Ishikawa (cell line): Measurements from ENCODE around the gene CGN.

Experiments used
- CEBPB ChIP-seq: IDR thresholded peaks from 2 replicates; pipeline ENCODE4 v1.6.1; 2012
- CREB1 ChIP-seq: IDR thresholded peaks from 2 replicates; pipeline ENCODE4 v1.6.1; 2012; ENCODE audit warnings: low read depth
- EGR1 ChIP-seq: IDR thresholded peaks from 2 replicates; pipeline ENCODE4 v1.6.1; 2012
- EP300 ChIP-seq: IDR thresholded peaks from 2 replicates; pipeline ENCODE4 v1.6.1; 2012; ENCODE audit warnings: borderline replicate concordance
- FOXM1 ChIP-seq: IDR thresholded peaks from 2 replicates; pipeline ENCODE4 v1.6.1; 2012; ENCODE audit warnings: low read depth, borderline replicate concordance
- MAX ChIP-seq: IDR thresholded peaks from 2 replicates; pipeline ENCODE4 v1.6.1; 2012
- NFIC ChIP-seq: IDR thresholded peaks from 2 replicates; pipeline ENCODE4 v1.6.1; 2012
- RAD21 ChIP-seq: IDR thresholded peaks from 2 replicates; pipeline ENCODE4 v1.6.1; 2012; ENCODE audit warnings: low read depth
- REST ChIP-seq: IDR thresholded peaks from 2 replicates; pipeline ENCODE4 v1.6.1; 2012; ENCODE audit warnings: low read depth, mild to moderate bottlenecking
- TAF1 ChIP-seq: IDR thresholded peaks from 2 replicates; pipeline ENCODE4 v1.6.1; 2012; ENCODE audit warnings: low read depth, mild to moderate bottlenecking
- TCF12 ChIP-seq: IDR thresholded peaks from 2 replicates; pipeline ENCODE4 v1.6.1; 2012; ENCODE audit warnings: low read depth
- TEAD4 ChIP-seq: IDR thresholded peaks from 2 replicates; pipeline ENCODE4 v1.6.1; 2012
- USF1 ChIP-seq: IDR thresholded peaks from 2 replicates; pipeline ENCODE4 v1.6.1; 2012
- YY1 ChIP-seq: IDR thresholded peaks from 2 replicates; pipeline ENCODE4 v1.6.1; 2012; ENCODE audit warnings: low read depth
- ZBTB7A ChIP-seq: IDR thresholded peaks from 2 replicates; pipeline ENCODE4 v1.6.1; 2012; ENCODE audit warnings: low read depth

The CGN gene

GRCh38 chr1:151529211-151529702 lies 18.1 kb downstream of the CGN start:
- TF ChIP-seq TEAD4 (no peak), TAF1 (no peak), USF1 (no peak), EGR1 (no peak), TCF12 (no peak), NFIC (no peak), FOXM1 (no peak), ZBTB7A (no peak), CEBPB (no peak), MAX (no peak), REST (no peak), EP300 (no peak), RAD21 (no peak), CREB1 (no peak), YY1 (no peak)

GRCh38 chr1:151529781-151530180 lies 18.6 kb downstream of the CGN start:
- TF ChIP-seq RAD21 = no peak
- no peak for TF ChIP-seq FOXM1
- no peak for TF ChIP-seq CEBPB
- no peak for TF ChIP-seq MAX
- no peak for TF ChIP-seq CREB1
- no peak for TF ChIP-seq TCF12
- TF ChIP-seq EP300 = no peak
- TF ChIP-seq TEAD4 = no peak
- TF ChIP-seq TAF1 = no peak
- no peak for TF ChIP-seq YY1
- TF ChIP-seq EGR1 = no peak
- TF ChIP-seq REST = no peak

- TF ChIP-seq TCF12 = 0 out of 2 replicates have a peak, but pooled peaks have one; percentile 15
- TF ChIP-seq CREB1 = no peak
Observed at GRCh38 chr1:151530461-151530860, 19.3 kb downstream of the CGN start.

- no peak for TF ChIP-seq EGR1
- no peak for TF ChIP-seq USF1
- no peak for TF ChIP-seq YY1
- TF ChIP-seq TAF1 = no peak
- TF ChIP-seq MAX = no peak
- no peak for TF ChIP-seq NFIC
- TF ChIP-seq EP300 = no peak
- no peak for TF ChIP-seq TEAD4
- no peak for TF ChIP-seq CEBPB
- no peak for TF ChIP-seq REST
- TF ChIP-seq FOXM1 = no peak
- TF ChIP-seq ZBTB7A = no peak
- no peak for TF ChIP-seq TCF12
- no peak for TF ChIP-seq CREB1
Observed at GRCh38 chr1:151533870-151534269, 22.7 kb downstream of the CGN start.
